NCI-H510A treated with DMSO at 0.1 percent for 48 hours (cell line): ENCODE measurements around the gene KIF26A.

Experiments used
- DNase-seq: peaks from one replicate; lab custom pipeline; 2025; lab: John Stamatoyannopoulos, UW

KIF26A gene

GRCh38 chr14:104112609-104113571 lies 25.5 kb upstream of the KIF26A start:
- no peak for DNase-seq

GRCh38 chr14:104113631-104114420 lies 24.6 kb upstream of the KIF26A start:
- DNase-seq, result no peak

- no peak for DNase-seq
Observed at GRCh38 chr14:104114421-104115130, 23.8 kb upstream of the KIF26A start.

- no peak for DNase-seq
Observed at GRCh38 chr14:104115131-104115600, 23.2 kb upstream of the KIF26A start.

GRCh38 chr14:104115691-104116287 lies 22.6 kb upstream of the KIF26A start:
- DNase-seq, result no peak

- no peak for DNase-seq
Observed at GRCh38 chr14:104116288-104116755, 22.1 kb upstream of the KIF26A start.

- DNase-seq, result no peak
Observed at GRCh38 chr14:104116756-104117340, 21.5 kb upstream of the KIF26A start.

- DNase-seq, result no peak
Observed at GRCh38 chr14:104117341-104118005, 20.9 kb upstream of the KIF26A start.

GRCh38 chr14:104118006-104118844 lies 20.2 kb upstream of the KIF26A start:
- DNase-seq, result no peak

GRCh38 chr14:104119119-104119487 lies 19.3 kb upstream of the KIF26A start:
- no peak for DNase-seq

- DNase-seq, result no peak
Observed at GRCh38 chr14:104119488-104120251, 18.7 kb upstream of the KIF26A start.

GRCh38 chr14:104120281-104120741 lies 18.1 kb upstream of the KIF26A start:
- DNase-seq, result no peak

GRCh38 chr14:104121142-104121541 lies 17.2 kb upstream of the KIF26A start:
- no peak for DNase-seq

GRCh38 chr14:104123879-104124278 lies 14.5 kb upstream of the KIF26A start:
- DNase-seq, result no peak

GRCh38 chr14:104125011-104125410 lies 13.4 kb upstream of the KIF26A start:
- no peak for DNase-seq

- DNase-seq, result no peak
Observed at GRCh38 chr14:104126753-104127152, 11.6 kb upstream of the KIF26A start.

- DNase-seq, result no peak
Observed at GRCh38 chr14:104128981-104129380, 9.4 kb upstream of the KIF26A start.

GRCh38 chr14:104129556-104129955 lies 8.8 kb upstream of the KIF26A start:
- DNase-seq, result no peak
